Gastroesophageal sphincter (tissue), 4 donors: ENCODE data around the gene CCNYL1. TPM values are rescaled to one million over a fixed set of nuclear protein-coding genes. Genes with fewer than 3 reads are reported as not detected.
A peak's percentile ranks its signal among the peaks of the same experiment; 100 is the strongest.

Source experiments
- ATAC-seq: fragments of 150-250 bp; one replicate; pipeline ENCODE4 v1.9.1; 2016; ENCODE audit warnings: mild to moderate bottlenecking, moderate library complexity
- H3K27ac ChIP-seq, 4 donors: fragments of 200-600 bp; sonication (generic) in 3 of 4; 1 replicate in 3 of 4; 2 replicates in 1 of 4; pipeline ENCODE4 v1.5.1; 2016 to 2019
- H3K27me3 ChIP-seq: fragments of 200-600 bp; sonication (generic); one replicate; pipeline ENCODE4 v1.5.1; 2019
- H3K36me3 ChIP-seq, 2 donors: fragments of 200-600 bp; sonication (generic); one replicate each; pipeline ENCODE4 v1.5.1; 2019; ENCODE audit warnings: control low read depth in 1 of 2
- H3K4me1 ChIP-seq, 3 donors: fragments of 200-600 bp; sonication (generic); 1 replicate in 2 of 3; 2 replicates in 1 of 3; pipeline ENCODE4 v1.5.1; 2016 to 2019; ENCODE audit warnings: control low read depth in 2 of 3
- H3K4me3 ChIP-seq, 2 donors: fragments of 200-600 bp; sonication (generic); one replicate each; pipeline ENCODE4 v1.5.1; 2019; ENCODE audit warnings: mild to moderate bottlenecking in 1 of 2, moderate library complexity in 1 of 2
- H3K9me3 ChIP-seq, 3 donors: fragments of 200-600 bp; sonication (generic); one replicate each; pipeline ENCODE4 v1.5.1; 2017 to 2019; ENCODE audit warnings: control low read depth in 2 of 3
- EP300 ChIP-seq: sonication (generic); formaldehyde crosslinking; IDR thresholded peaks from one replicate; pipeline ENCODE4 v1.6.1; 2017; ENCODE audit warnings: antibody characterized with exemption, mild to moderate bottlenecking
- POLR2A ChIP-seq, 2 donors: fragments of 450-650 bp; IDR thresholded peaks; one replicate each; pipeline ENCODE4 v1.6.1; 2017; ENCODE audit warnings: antibody characterized with exemption in 2 of 2, mild to moderate bottlenecking in 2 of 2, moderate library complexity in 1 of 2
- POLR2AphosphoS5 ChIP-seq: sonication (generic); formaldehyde crosslinking; IDR thresholded peaks from one replicate; pipeline ENCODE4 v1.6.1; 2017; ENCODE audit warnings: antibody characterized with exemption
- WGBS, 2 donors: methylation state at CpG; one replicate each; pipeline ENCODE4 v1.1.5; 2018; ENCODE audit warnings: low coverage in 1 of 2; 5-methylcytosine and 5-hydroxymethylcytosine counted together
- total RNA-seq, 4 donors: library from RNA; depleted of rRNA; stranded (reverse); fragments of >200 nt; gene quantifications; one replicate each; pipeline ENCODE4 v1.1.0, GENCODE V29; 2016
- TF ChIP-seq, protein P1 (sequence below), 4 experiments: fragments of 200-600 bp in 2 of 4; fragments of 450-650 bp in 2 of 4; sonication (generic) in 1 of 4; IDR thresholded peaks; one replicate each; pipeline ENCODE4 v1.5.1; 2017 to 2019; ENCODE audit warnings: antibody characterized with exemption in 4 of 4, mild to moderate bottlenecking in 2 of 4, moderate library complexity in 2 of 4

The CCNYL1 gene
- total RNA-seq, 4 donors from 2014 or later = 11.0 to 20.9 (median 11.9) TPM

DNA sequence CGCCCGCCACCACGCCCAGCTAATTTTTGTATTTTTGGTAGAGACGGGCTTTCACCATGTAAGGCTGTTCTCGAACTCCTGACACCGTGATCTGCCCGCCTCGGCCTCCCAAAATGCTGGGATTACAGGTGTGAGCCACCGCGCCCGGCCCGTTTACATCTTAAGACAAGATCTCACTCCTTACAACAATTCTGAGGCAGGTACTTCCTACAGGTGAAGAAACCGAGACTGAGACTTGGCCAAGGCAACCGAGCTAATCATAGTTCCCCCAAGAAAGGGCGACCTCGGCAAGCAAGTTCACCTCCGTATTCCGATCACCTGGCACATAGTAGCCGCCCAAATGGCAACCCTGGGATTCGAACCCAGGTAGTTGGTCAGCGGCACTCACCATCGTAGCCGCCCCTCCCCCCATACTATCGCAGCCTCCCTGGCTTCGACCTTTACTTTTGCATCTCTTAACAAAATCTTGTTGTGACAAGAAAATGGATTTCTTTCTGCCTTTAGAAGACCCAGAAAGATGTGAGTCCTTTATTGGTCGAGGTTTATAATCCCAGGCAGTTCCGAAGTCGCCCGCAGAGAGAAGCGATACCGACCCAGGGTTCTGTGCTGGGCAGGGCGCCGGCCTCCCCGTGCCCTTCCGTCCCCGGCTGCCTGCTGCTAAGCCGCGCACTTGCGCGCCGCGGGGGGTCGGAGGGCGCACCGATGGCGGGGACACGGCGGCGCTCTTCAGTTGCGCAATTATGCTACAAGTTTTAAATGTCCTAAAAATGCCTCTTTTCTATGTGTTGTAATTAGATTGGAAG, 59.4 kb downstream of the CCNYL1 start:
- Histone ChIP-seq H3K36me3 (peaks cover 0 to 14% of the 10 kb centered on the region in 2 donors), H3K9me3 (no peaks in the 10 kb centered on the region), H3K4me1 (peaks cover 0 to 37% (median 12%) of the 10 kb centered on the region in 3 donors), H3K27ac (peak overlapping the region in 3 of 4 donors; percentile 92 to 93 (median 92)), H3K27me3 (no peaks in the 10 kb centered on the region), H3K4me3 (peak overlapping the region; percentile 88 to 98)
- 30 to 40% methylated on average over 4 to 20 of the region's 50 CpGs for WGBS, 2 donors
- TF ChIP-seq EP300 (no peak), POLR2AphosphoS5 (no peak), POLR2A (IDR thresholded peaks at IDR 0.05) (no peak)
- TF ChIP-seq, protein P1, sequence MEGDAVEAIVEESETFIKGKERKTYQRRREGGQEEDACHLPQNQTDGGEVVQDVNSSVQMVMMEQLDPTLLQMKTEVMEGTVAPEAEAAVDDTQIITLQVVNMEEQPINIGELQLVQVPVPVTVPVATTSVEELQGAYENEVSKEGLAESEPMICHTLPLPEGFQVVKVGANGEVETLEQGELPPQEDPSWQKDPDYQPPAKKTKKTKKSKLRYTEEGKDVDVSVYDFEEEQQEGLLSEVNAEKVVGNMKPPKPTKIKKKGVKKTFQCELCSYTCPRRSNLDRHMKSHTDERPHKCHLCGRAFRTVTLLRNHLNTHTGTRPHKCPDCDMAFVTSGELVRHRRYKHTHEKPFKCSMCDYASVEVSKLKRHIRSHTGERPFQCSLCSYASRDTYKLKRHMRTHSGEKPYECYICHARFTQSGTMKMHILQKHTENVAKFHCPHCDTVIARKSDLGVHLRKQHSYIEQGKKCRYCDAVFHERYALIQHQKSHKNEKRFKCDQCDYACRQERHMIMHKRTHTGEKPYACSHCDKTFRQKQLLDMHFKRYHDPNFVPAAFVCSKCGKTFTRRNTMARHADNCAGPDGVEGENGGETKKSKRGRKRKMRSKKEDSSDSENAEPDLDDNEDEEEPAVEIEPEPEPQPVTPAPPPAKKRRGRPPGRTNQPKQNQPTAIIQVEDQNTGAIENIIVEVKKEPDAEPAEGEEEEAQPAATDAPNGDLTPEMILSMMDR (IDR thresholded peaks at IDR 0.05) = no peak
- ATAC-seq = no peak

DNA sequence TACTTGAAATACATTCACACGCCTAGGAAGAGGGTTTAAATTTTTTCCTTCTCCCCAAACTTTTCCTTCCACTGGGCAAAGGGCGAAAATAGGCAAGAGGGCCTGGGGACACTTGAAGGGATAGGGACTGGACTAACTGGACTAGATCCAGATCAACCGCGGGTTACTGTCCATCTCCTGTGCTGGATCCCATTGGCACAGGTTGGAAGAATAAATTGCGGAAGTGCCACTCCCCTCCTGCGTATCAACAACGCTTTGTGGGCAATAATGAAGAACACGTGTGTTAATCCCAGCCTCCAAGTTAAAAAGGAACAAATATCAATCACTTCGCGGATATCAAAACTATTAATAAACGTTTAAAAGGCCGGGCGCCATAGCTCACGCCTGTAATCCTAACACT, 60.0 kb downstream of the CCNYL1 start:
- 75 to 81% methylated on average over 10 to 14 of the region's 14 CpGs for WGBS, 2 donors
- TF ChIP-seq, protein P1 (IDR thresholded peaks at IDR 0.05) = no peak
- TF ChIP-seq EP300 (no peak), POLR2A (IDR thresholded peaks at IDR 0.05) (no peak), POLR2AphosphoS5 (no peak)
- Histone ChIP-seq H3K9me3 (no peaks in the 10 kb centered on the region), H3K4me1 (peaks cover 0 to 31% (median 12%) of the 10 kb centered on the region in 3 donors), H3K27ac (peak overlapping the region in 3 of 4 donors; percentile 92 to 93 (median 92)), H3K27me3 (no peaks in the 10 kb centered on the region), H3K36me3 (peaks cover 0 to 14% of the 10 kb centered on the region in 2 donors), H3K4me3 (peak overlapping the region in 1 of 2 donors; percentile 98)
- ATAC-seq = no peak

DNA sequence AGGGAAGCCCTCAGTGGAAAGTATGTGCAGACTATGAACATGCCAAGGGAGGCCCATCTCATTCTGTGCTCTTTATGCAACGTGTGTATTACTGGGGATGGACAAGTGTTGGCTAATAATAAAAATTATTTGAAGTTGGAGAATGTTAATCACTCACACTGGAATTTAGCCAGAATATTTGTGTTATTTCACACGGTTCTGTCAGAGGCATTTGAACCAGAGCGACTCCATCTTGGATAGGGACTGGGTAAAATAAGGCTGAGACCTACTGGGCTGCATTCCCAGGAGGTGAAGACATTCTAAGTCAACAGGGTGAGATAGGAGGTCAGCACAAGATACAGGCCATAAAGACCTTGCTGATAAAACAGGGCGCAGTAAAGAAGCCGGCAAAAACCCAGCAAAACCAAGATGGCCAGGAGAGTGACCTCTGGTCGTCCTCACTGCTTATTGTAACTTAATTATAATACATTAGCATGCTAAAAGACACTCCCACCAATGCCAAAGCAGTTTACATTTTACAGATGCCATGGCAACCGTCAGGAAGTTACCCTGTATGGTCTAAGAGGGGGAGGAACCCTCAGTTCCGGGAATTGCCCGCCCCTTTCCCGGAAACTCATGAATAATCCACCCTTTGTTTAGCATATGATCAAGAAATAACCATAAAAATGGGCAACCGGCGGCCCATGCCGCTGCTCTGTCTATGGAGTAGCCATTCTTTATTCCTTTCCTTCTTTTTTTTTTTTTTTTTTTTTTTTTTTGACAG, 60.8 kb downstream of the CCNYL1 start:
- peak overlapping the region in 1 of 4 donors; percentile 92 for H3K27ac ChIP-seq

DNA sequence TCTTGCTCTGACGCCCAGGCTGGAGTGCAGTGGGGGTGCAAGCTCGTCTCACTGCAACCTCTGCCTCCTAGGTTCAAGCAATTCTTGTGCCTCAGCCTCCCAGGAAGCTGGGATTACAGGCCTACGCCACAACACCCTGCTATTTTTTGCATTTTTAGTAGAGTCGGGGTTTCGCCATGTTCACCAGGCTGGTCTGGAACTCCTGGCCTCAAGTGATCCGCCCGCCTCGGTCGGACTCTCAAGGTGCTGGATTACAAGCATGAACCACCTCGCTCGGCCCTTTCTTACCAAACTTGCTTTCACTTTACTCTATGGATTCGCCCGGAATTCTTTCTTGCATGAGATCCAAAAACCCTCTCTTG, 61.4 kb downstream of the CCNYL1 start:
- Histone ChIP-seq H3K36me3 (peaks cover 0 to 2% of the 10 kb centered on the region in 2 donors), H3K4me1 (peaks cover 0 to 17% (median 4%) of the 10 kb centered on the region in 3 donors), H3K27ac (no peak overlapping the region), H3K27me3 (no peaks in the 10 kb centered on the region), H3K9me3 (no peaks in the 10 kb centered on the region), H3K4me3 (no peak overlapping the region)
- WGBS, 2 donors = 88 to 90% methylated on average over 7 to 10 of the region's 13 CpGs
- TF ChIP-seq POLR2AphosphoS5 = no peak
- no peak for TF ChIP-seq POLR2A (IDR thresholded peaks at IDR 0.05)
- TF ChIP-seq, protein P1 (IDR thresholded peaks at IDR 0.05) = no peak
- no peak for TF ChIP-seq EP300
- no peak for ATAC-seq

More for the DNA sequence above, 60.8 kb downstream of the CCNYL1 start:
- Histone ChIP-seq H3K27me3 (no peaks in the 10 kb centered on the region), H3K9me3 (no peaks in the 10 kb centered on the region), H3K4me3 (no peak overlapping the region), H3K4me1 (peaks cover 0 to 23% (median 9%) of the 10 kb centered on the region in 3 donors), H3K36me3 (peaks cover 0 to 8% of the 10 kb centered on the region in 2 donors)
- TF ChIP-seq, protein P1 (IDR thresholded peaks at IDR 0.05) = no peak
- no peak for TF ChIP-seq EP300
- no peak for TF ChIP-seq POLR2A (IDR thresholded peaks at IDR 0.05)
- TF ChIP-seq POLR2AphosphoS5 = no peak
- ATAC-seq = no peak
- WGBS, 2 donors = 75 to 80% methylated on average over 8 to 13 of the region's 13 CpGs
